Ishikawa (cell line): Measurements from ENCODE around the gene PPY.

Source experiments
- CEBPB ChIP-seq: IDR thresholded peaks from 2 replicates; pipeline ENCODE4 v1.6.1; 2012
- CREB1 ChIP-seq: IDR thresholded peaks from 2 replicates; pipeline ENCODE4 v1.6.1; 2012; ENCODE audit warnings: low read depth
- EGR1 ChIP-seq: IDR thresholded peaks from 2 replicates; pipeline ENCODE4 v1.6.1; 2012
- EP300 ChIP-seq: IDR thresholded peaks from 2 replicates; pipeline ENCODE4 v1.6.1; 2012; ENCODE audit warnings: borderline replicate concordance
- FOXM1 ChIP-seq: IDR thresholded peaks from 2 replicates; pipeline ENCODE4 v1.6.1; 2012; ENCODE audit warnings: low read depth, borderline replicate concordance
- NFIC ChIP-seq: IDR thresholded peaks from 2 replicates; pipeline ENCODE4 v1.6.1; 2012
- RAD21 ChIP-seq: IDR thresholded peaks from 2 replicates; pipeline ENCODE4 v1.6.1; 2012; ENCODE audit warnings: low read depth
- TAF1 ChIP-seq: IDR thresholded peaks from 2 replicates; pipeline ENCODE4 v1.6.1; 2012; ENCODE audit warnings: low read depth, mild to moderate bottlenecking
- TCF12 ChIP-seq: IDR thresholded peaks from 2 replicates; pipeline ENCODE4 v1.6.1; 2012; ENCODE audit warnings: low read depth
- YY1 ChIP-seq: IDR thresholded peaks from 2 replicates; pipeline ENCODE4 v1.6.1; 2012; ENCODE audit warnings: low read depth
- ZBTB7A ChIP-seq: IDR thresholded peaks from 2 replicates; pipeline ENCODE4 v1.6.1; 2012; ENCODE audit warnings: low read depth
- TF ChIP-seq, protein P1 (sequence below): IDR thresholded peaks from 2 replicates; pipeline ENCODE4 v1.6.1; 2012
- TF ChIP-seq, protein P2 (sequence below): IDR thresholded peaks from 2 replicates; pipeline ENCODE4 v1.6.1; 2012; ENCODE audit warnings: low read depth, mild to moderate bottlenecking
- TF ChIP-seq, protein P3 (sequence below): IDR thresholded peaks from 2 replicates; pipeline ENCODE4 v1.6.1; 2012

DNA sequence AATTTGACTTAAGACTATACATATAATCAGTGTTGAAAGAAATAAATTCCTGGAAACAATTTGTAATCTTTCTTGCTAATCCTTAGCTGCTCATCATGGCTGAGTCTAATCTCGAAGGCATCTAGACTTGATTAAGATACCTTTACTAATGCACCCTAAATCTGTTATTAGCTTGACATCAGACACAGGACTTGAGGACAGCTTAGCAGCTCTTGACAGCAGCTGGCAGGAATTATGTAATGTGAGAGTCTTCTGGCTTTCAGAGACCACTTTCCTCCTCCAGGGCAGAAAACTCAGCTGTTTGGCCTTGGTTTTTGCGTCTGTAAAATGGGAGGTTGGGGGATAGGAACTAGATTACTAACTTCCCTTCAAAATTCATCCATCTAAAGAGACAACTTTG lies 27.8 kb downstream of the PPY start:
- TF ChIP-seq EGR1 (no peak), TCF12 (no peak), CEBPB (no peak), ZBTB7A (no peak), RAD21 (no peak), YY1 (no peak), EP300 (no peak), TAF1 (no peak), NFIC (no peak), CREB1 (no peak), FOXM1 (no peak)
- TF ChIP-seq, protein P1, sequence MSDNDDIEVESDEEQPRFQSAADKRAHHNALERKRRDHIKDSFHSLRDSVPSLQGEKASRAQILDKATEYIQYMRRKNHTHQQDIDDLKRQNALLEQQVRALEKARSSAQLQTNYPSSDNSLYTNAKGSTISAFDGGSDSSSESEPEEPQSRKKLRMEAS: no peak
- TF ChIP-seq, protein P2, sequence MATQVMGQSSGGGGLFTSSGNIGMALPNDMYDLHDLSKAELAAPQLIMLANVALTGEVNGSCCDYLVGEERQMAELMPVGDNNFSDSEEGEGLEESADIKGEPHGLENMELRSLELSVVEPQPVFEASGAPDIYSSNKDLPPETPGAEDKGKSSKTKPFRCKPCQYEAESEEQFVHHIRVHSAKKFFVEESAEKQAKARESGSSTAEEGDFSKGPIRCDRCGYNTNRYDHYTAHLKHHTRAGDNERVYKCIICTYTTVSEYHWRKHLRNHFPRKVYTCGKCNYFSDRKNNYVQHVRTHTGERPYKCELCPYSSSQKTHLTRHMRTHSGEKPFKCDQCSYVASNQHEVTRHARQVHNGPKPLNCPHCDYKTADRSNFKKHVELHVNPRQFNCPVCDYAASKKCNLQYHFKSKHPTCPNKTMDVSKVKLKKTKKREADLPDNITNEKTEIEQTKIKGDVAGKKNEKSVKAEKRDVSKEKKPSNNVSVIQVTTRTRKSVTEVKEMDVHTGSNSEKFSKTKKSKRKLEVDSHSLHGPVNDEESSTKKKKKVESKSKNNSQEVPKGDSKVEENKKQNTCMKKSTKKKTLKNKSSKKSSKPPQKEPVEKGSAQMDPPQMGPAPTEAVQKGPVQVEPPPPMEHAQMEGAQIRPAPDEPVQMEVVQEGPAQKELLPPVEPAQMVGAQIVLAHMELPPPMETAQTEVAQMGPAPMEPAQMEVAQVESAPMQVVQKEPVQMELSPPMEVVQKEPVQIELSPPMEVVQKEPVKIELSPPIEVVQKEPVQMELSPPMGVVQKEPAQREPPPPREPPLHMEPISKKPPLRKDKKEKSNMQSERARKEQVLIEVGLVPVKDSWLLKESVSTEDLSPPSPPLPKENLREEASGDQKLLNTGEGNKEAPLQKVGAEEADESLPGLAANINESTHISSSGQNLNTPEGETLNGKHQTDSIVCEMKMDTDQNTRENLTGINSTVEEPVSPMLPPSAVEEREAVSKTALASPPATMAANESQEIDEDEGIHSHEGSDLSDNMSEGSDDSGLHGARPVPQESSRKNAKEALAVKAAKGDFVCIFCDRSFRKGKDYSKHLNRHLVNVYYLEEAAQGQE: no peak
- TF ChIP-seq, protein P3, sequence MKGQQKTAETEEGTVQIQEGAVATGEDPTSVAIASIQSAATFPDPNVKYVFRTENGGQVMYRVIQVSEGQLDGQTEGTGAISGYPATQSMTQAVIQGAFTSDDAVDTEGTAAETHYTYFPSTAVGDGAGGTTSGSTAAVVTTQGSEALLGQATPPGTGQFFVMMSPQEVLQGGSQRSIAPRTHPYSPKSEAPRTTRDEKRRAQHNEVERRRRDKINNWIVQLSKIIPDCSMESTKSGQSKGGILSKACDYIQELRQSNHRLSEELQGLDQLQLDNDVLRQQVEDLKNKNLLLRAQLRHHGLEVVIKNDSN: no peak
